CD4-positive, alpha-beta memory T cell (primary cell): ENCODE data around the gene ADCK2. TPM values are rescaled to one million over a fixed set of nuclear protein-coding genes. Genes with fewer than 3 reads are reported as not detected.

Source experiments
- CTCF ChIA-PET: fragments of 350-600 bp; sonication (Branson Sonifier 250); formaldehyde crosslinking; loops from one replicate; lab custom pipeline; 2021; ENCODE audit warnings: inconsistent platforms; ENCODE audit not compliant: partially characterized antibody; lab: Charles Lee
- POLR2A ChIA-PET: fragments of 350-600 bp; sonication (Branson Sonifier 250); formaldehyde crosslinking; loops from one replicate; lab custom pipeline; 2021; ENCODE audit not compliant: partially characterized antibody; lab: Charles Lee
- DNase-seq, 5 donors: peaks; one replicate each; pipeline versions ENCODE4 v3.0.0 to v3.0.0-alpha.2; 2020 to 2022; ENCODE audit warnings: mixed read lengths in 1 of 5
- H3K27ac ChIP-seq: one replicate; pipeline ENCODE4 v1.7.0; 2013; ENCODE audit warnings: low read depth, low read length
- H3K27me3 ChIP-seq: 2 replicates; pipeline ENCODE4 v1.7.0; 2013; ENCODE audit warnings: mild to moderate bottlenecking, low read length, moderate library complexity; ENCODE audit not compliant: insufficient read depth
- H3K36me3 ChIP-seq: 2 replicates; pipeline ENCODE4 v1.7.0; 2013; ENCODE audit warnings: mild to moderate bottlenecking, low read length, moderate library complexity; ENCODE audit not compliant: insufficient read depth
- H3K4me1 ChIP-seq: 2 replicates; pipeline ENCODE4 v1.7.0; 2013; ENCODE audit warnings: mild to moderate bottlenecking, low read length, moderate library complexity; ENCODE audit not compliant: insufficient read depth
- H3K4me3 ChIP-seq, 2 donors: one replicate each; pipeline ENCODE4 v1.7.0; 2013; ENCODE audit warnings: low read length in 2 of 2, mild to moderate bottlenecking in 1 of 2
- H3K9me3 ChIP-seq, 2 donors: one replicate each; pipeline ENCODE4 v1.7.0; 2013; ENCODE audit warnings: low read length in 2 of 2, control low read depth in 1 of 2; ENCODE audit not compliant: control insufficient read depth in 1 of 2
- H3K27ac Mint-ChIP-seq, 7 donors: one replicate each; pipeline ENCODE4 v1.8.0; 2020 to 2021; ENCODE audit warnings: mixed read lengths in 7 of 7, mild to moderate bottlenecking in 6 of 7, inconsistent platforms in 3 of 7, moderate library complexity in 3 of 7
- H3K27me3 Mint-ChIP-seq, 2 donors: one replicate each; pipeline ENCODE4 v1.8.0; 2020 to 2021; ENCODE audit warnings: mixed read lengths in 2 of 2
- H3K36me3 Mint-ChIP-seq, 2 donors: one replicate each; pipeline ENCODE4 v1.8.0; 2020 to 2021; ENCODE audit warnings: mixed read lengths in 2 of 2, inconsistent platforms in 1 of 2, mild to moderate bottlenecking in 1 of 2
- H3K4me1 Mint-ChIP-seq, 4 donors: one replicate each; pipeline ENCODE4 v1.8.0; 2020 to 2021; ENCODE audit warnings: mixed read lengths in 4 of 4, mild to moderate bottlenecking in 1 of 4
- H3K4me3 Mint-ChIP-seq, 8 donors: one replicate each; pipeline ENCODE4 v1.8.0; 2020 to 2021; ENCODE audit warnings: mixed read lengths in 8 of 8, mild to moderate bottlenecking in 7 of 8, moderate library complexity in 6 of 8, inconsistent platforms in 3 of 8
- H3K9me3 Mint-ChIP-seq, 8 donors: one replicate each; pipeline ENCODE4 v1.8.0; 2020 to 2021; ENCODE audit warnings: mixed read lengths in 8 of 8, mild to moderate bottlenecking in 5 of 8, inconsistent platforms in 3 of 8, moderate library complexity in 1 of 8
- intact Hi-C: fragments of 100-400 bp; cut with micrococcal nuclease; formaldehyde crosslinking; loops from one replicate; pipeline ENCODE4 v1.15.1; 2023
- polyA plus RNA-seq, 2 donors: library from polyadenylated mRNA; unstranded; fragments of 300-500 nt; fragmentation: Illumina TruSeq; gene quantifications; one replicate each; pipeline ENCODE4 v1.2.3, GENCODE V29; 2021
- total RNA-seq, 2 experiments: library from RNA; stranded (reverse); gene quantifications; one replicate each; pipeline ENCODE4 v1.2.3, GENCODE V29; 2021

ADCK2 gene
- total and polyA plus RNA-seq, 4 experiments from 2014 or later: 18.6 to 36.0 (median 22.1) TPM

GRCh38 chr7:140678081-140678815 is 5.5 kb downstream of the ADCK2 start:
- H3K27me3 ChIP-seq: no peaks in the 10 kb centered on the region
- H3K27ac Mint-ChIP-seq: peak overlapping the region in 1 of 7 donors; percentile 72
- peaks cover 22% of the 10 kb centered on the region for H3K4me1 ChIP-seq
- H3K9me3 ChIP-seq: no peaks in the 10 kb centered on the region
- no peaks in the 10 kb centered on the region for H3K27me3 Mint-ChIP-seq
- ChIA-PET CTCF (no interaction called here), POLR2A (no interaction called here)
- DNase-seq: no peak
- no peak overlapping the region for H3K4me3 Mint-ChIP-seq
- peaks cover 17 to 40% (median 19%) of the 10 kb centered on the region in 4 donors for H3K4me1 Mint-ChIP-seq
- H3K9me3 Mint-ChIP-seq: peaks cover 0 to 1% (median 0%) of the 10 kb centered on the region in 8 donors
- intact Hi-C loops: loop anchor here (10.0 kb wide), 1 partner anchor 1333 kb away; the partner anchor contains the start of gene FMC1
- H3K36me3 Mint-ChIP-seq: peaks cover 44 to 51% of the 10 kb centered on the region in 2 donors
- H3K4me3 ChIP-seq: no peak overlapping the region
- peaks cover 14% of the 10 kb centered on the region for H3K36me3 ChIP-seq
- no peak overlapping the region for H3K27ac ChIP-seq

GRCh38 chr7:140678816-140679130 is 6.0 kb downstream of the ADCK2 start:
- Histone ChIP-seq H3K27me3 (no peaks in the 10 kb centered on the region), H3K36me3 (peaks cover 14% of the 10 kb centered on the region), H3K27ac (no peak overlapping the region), H3K4me3 (no peak overlapping the region), H3K4me1 (peaks cover 19% of the 10 kb centered on the region), H3K9me3 (no peaks in the 10 kb centered on the region)
- Mint-ChIP-seq H3K27me3 (no peaks in the 10 kb centered on the region), H3K4me3 (no peak overlapping the region), H3K36me3 (peaks cover 48 to 55% of the 10 kb centered on the region in 2 donors), H3K27ac (no peak overlapping the region), H3K9me3 (peaks cover 0 to 1% (median 0%) of the 10 kb centered on the region in 8 donors), H3K4me1 (peaks cover 17 to 37% (median 19%) of the 10 kb centered on the region in 4 donors)
- no peak for DNase-seq
- CTCF ChIA-PET: no interaction called here
- POLR2A ChIA-PET: no interaction called here
- intact Hi-C loops: loop anchor here (10.0 kb wide), 1 partner anchor 1334 kb away; the partner anchor contains the start of gene FMC1

- Mint-ChIP-seq H3K9me3 (peaks cover 0 to 1% (median 0%) of the 10 kb centered on the region in 8 donors), H3K36me3 (peaks cover 52 to 60% of the 10 kb centered on the region in 2 donors), H3K27ac (peak overlapping the region in 1 of 7 donors; percentile 30), H3K27me3 (no peaks in the 10 kb centered on the region), H3K4me3 (no peak overlapping the region), H3K4me1 (peaks cover 15 to 33% (median 18%) of the 10 kb centered on the region in 4 donors)
- no peak for DNase-seq
- POLR2A ChIA-PET: no interaction called here
- Histone ChIP-seq H3K9me3 (no peaks in the 10 kb centered on the region), H3K4me1 (peaks cover 14% of the 10 kb centered on the region), H3K27ac (no peak overlapping the region), H3K36me3 (peaks cover 14% of the 10 kb centered on the region), H3K27me3 (no peaks in the 10 kb centered on the region), H3K4me3 (no peak overlapping the region)
- CTCF ChIA-PET: no interaction called here
- intact Hi-C loops: loop anchor here (10.0 kb wide), 1 partner anchor 1334 kb away; the partner anchor contains the start of gene FMC1
Measured at GRCh38 chr7:140679186-140679585, 6.4 kb downstream of the ADCK2 start.

- no peak for DNase-seq
- Histone ChIP-seq H3K9me3 (no peaks in the 10 kb centered on the region), H3K4me1 (no peaks in the 10 kb centered on the region), H3K36me3 (peaks cover 14% of the 10 kb centered on the region), H3K27ac (no peak overlapping the region), H3K4me3 (no peak overlapping the region), H3K27me3 (no peaks in the 10 kb centered on the region)
- CTCF ChIA-PET: interaction anchor here (1.2 kb wide), 1 partner anchor 33 kb away, joined by 3 read pairs; no protein-coding TSS in a partner anchor
- POLR2A ChIA-PET: no interaction called here
- Mint-ChIP-seq H3K27ac (no peak overlapping the region), H3K27me3 (no peaks in the 10 kb centered on the region), H3K4me3 (no peak overlapping the region), H3K9me3 (peaks cover 0 to 3% (median 0%) of the 10 kb centered on the region in 8 donors), H3K36me3 (peaks cover 59 to 65% of the 10 kb centered on the region in 2 donors), H3K4me1 (peaks cover 0 to 18% (median 9%) of the 10 kb centered on the region in 4 donors)
- intact Hi-C loops: no loop called here
Measured at GRCh38 chr7:140680886-140681285, 8.1 kb downstream of the ADCK2 start.

- Histone ChIP-seq H3K27me3 (no peaks in the 10 kb centered on the region), H3K4me1 (no peaks in the 10 kb centered on the region), H3K9me3 (no peaks in the 10 kb centered on the region), H3K36me3 (peaks cover 14% of the 10 kb centered on the region), H3K27ac (no peak overlapping the region), H3K4me3 (no peak overlapping the region)
- intact Hi-C loops: no loop called here
- ChIA-PET POLR2A (interaction anchor here (1.3 kb wide), 1 partner anchor 9 kb away, joined by 4 read pairs; the partner anchor contains the start of gene ADCK2), CTCF (interaction anchor here (1.2 to 1.4 kb wide), 2 partner anchors 9 to 34 kb away, joined by 3 read pairs; partner anchors contain the start of gene ADCK2)
- Mint-ChIP-seq H3K4me3 (no peak overlapping the region), H3K4me1 (peaks cover 0 to 10% (median 6%) of the 10 kb centered on the region in 4 donors), H3K27me3 (no peaks in the 10 kb centered on the region), H3K36me3 (peaks cover 54 to 63% of the 10 kb centered on the region in 2 donors), H3K9me3 (peaks cover 0 to 3% (median 0%) of the 10 kb centered on the region in 8 donors), H3K27ac (no peak overlapping the region)
- no peak for DNase-seq
Measured at GRCh38 chr7:140681766-140682165, 9.0 kb downstream of the ADCK2 start.

GRCh38 chr7:140683657-140684056 is 10.9 kb downstream of the ADCK2 start:
- peaks cover 0 to 3% (median 0%) of the 10 kb centered on the region in 8 donors for H3K9me3 Mint-ChIP-seq
- H3K4me1 ChIP-seq: no peaks in the 10 kb centered on the region
- no peaks in the 10 kb centered on the region for H3K9me3 ChIP-seq
- no peak for DNase-seq
- peak overlapping the region in 2 of 7 donors; percentile 57 to 61 for H3K27ac Mint-ChIP-seq
- H3K36me3 ChIP-seq: peaks cover 10% of the 10 kb centered on the region
- no peak overlapping the region for H3K27ac ChIP-seq
- H3K4me1 Mint-ChIP-seq: peaks cover 0 to 4% (median 1%) of the 10 kb centered on the region in 4 donors
- H3K27me3 ChIP-seq: no peaks in the 10 kb centered on the region
- H3K4me3 Mint-ChIP-seq: no peak overlapping the region
- ChIA-PET POLR2A (no interaction called here), CTCF (no interaction called here)
- H3K27me3 Mint-ChIP-seq: no peaks in the 10 kb centered on the region
- H3K4me3 ChIP-seq: no peak overlapping the region
- intact Hi-C loops: no loop called here
- H3K36me3 Mint-ChIP-seq: peaks cover 47 to 61% of the 10 kb centered on the region in 2 donors
